ENCODE measurements around the gene DDX10.

DNA sequence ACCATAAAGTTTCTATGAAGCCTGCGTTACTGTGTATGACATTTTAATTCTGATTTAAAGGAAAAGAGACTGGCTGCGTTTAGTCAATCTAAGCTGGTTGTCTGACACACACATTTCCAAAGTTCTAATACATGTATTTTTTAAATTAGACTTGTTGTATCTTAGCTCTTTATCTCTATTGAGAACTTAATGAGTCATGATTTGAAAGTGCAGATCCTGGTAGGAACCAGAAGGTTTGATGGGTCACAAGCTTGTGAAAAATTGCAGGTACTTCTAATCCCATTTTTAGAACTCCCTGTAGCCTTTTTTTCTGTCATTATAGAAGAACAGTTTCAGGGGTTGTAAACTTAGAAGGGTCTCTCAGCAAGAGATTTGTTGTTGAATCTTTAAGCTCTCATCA, 210.3 kb downstream of the DDX10 start:
- TF ChIP-seq, protein P1, sequence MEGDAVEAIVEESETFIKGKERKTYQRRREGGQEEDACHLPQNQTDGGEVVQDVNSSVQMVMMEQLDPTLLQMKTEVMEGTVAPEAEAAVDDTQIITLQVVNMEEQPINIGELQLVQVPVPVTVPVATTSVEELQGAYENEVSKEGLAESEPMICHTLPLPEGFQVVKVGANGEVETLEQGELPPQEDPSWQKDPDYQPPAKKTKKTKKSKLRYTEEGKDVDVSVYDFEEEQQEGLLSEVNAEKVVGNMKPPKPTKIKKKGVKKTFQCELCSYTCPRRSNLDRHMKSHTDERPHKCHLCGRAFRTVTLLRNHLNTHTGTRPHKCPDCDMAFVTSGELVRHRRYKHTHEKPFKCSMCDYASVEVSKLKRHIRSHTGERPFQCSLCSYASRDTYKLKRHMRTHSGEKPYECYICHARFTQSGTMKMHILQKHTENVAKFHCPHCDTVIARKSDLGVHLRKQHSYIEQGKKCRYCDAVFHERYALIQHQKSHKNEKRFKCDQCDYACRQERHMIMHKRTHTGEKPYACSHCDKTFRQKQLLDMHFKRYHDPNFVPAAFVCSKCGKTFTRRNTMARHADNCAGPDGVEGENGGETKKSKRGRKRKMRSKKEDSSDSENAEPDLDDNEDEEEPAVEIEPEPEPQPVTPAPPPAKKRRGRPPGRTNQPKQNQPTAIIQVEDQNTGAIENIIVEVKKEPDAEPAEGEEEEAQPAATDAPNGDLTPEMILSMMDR (IDR thresholded peaks at IDR 0.05; ENCODE audit: insufficient read depth, low read length), result no peak
- TF ChIP-seq POLR2AphosphoS5 (IDR thresholded peaks at IDR 0.05; ENCODE audit: low read depth) (no peak), GABPA (IDR thresholded peaks at IDR 0.05; ENCODE audit: low read depth) (no peak)
- TF ChIP-seq, protein P2, sequence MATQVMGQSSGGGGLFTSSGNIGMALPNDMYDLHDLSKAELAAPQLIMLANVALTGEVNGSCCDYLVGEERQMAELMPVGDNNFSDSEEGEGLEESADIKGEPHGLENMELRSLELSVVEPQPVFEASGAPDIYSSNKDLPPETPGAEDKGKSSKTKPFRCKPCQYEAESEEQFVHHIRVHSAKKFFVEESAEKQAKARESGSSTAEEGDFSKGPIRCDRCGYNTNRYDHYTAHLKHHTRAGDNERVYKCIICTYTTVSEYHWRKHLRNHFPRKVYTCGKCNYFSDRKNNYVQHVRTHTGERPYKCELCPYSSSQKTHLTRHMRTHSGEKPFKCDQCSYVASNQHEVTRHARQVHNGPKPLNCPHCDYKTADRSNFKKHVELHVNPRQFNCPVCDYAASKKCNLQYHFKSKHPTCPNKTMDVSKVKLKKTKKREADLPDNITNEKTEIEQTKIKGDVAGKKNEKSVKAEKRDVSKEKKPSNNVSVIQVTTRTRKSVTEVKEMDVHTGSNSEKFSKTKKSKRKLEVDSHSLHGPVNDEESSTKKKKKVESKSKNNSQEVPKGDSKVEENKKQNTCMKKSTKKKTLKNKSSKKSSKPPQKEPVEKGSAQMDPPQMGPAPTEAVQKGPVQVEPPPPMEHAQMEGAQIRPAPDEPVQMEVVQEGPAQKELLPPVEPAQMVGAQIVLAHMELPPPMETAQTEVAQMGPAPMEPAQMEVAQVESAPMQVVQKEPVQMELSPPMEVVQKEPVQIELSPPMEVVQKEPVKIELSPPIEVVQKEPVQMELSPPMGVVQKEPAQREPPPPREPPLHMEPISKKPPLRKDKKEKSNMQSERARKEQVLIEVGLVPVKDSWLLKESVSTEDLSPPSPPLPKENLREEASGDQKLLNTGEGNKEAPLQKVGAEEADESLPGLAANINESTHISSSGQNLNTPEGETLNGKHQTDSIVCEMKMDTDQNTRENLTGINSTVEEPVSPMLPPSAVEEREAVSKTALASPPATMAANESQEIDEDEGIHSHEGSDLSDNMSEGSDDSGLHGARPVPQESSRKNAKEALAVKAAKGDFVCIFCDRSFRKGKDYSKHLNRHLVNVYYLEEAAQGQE (IDR thresholded peaks at IDR 0.05; ENCODE audit: insufficient replicate concordance, low read depth), result no peak

All from HL-60 (cell line).